GM23248 (cell line): ENCODE results near the gene ITFG1. TPM values are rescaled to one million over a fixed set of nuclear protein-coding genes. Genes with fewer than 3 reads are reported as not detected.
A peak's percentile ranks its signal among the peaks of the same experiment; 100 is the strongest.
"Not testable (repeated sequence)": the region's sequence is repeated elsewhere in the genome, so short reads cannot be mapped to it uniquely, and the experiment has no call there.

Experiments used
- DNase-seq: peaks from one replicate; pipeline ENCODE4 v3.0.0-alpha.2; 2015
- H2AFZ ChIP-seq: fragments of 200-600 bp; sonication (generic); 2 replicates; pipeline ENCODE4 v1.6.1; 2016; ENCODE audit warnings: antibody characterized with exemption
- H3F3A ChIP-seq: fragments of 200-600 bp; sonication (generic); 2 replicates; pipeline ENCODE4 v1.6.1; 2016; ENCODE audit warnings: mild to moderate bottlenecking, antibody characterized with exemption, mixed run types; ENCODE audit not compliant: insufficient read depth
- H3K27ac ChIP-seq: fragments of 200-600 bp; sonication (generic); 2 replicates; pipeline ENCODE4 v1.5.1; 2016; ENCODE audit warnings: mild to moderate bottlenecking
- H3K27me3 ChIP-seq: fragments of 200-600 bp; sonication (generic); replicated peaks from 2 replicates; pipeline ENCODE4 v1.6.1; 2016; ENCODE audit warnings: mild to moderate bottlenecking; ENCODE audit not compliant: insufficient read depth
- H3K36me3 ChIP-seq: fragments of 200-600 bp; sonication (generic); 2 replicates; pipeline ENCODE4 v1.6.1; 2016; ENCODE audit warnings: low read depth, mild to moderate bottlenecking
- H3K4me1 ChIP-seq: fragments of 200-600 bp; sonication (generic); 2 replicates; pipeline ENCODE4 v1.6.1; 2016; ENCODE audit warnings: mild to moderate bottlenecking; ENCODE audit not compliant: insufficient read depth
- H3K4me2 ChIP-seq: fragments of 200-600 bp; sonication (generic); one replicate; pipeline ENCODE4 v1.6.1; 2016; ENCODE audit warnings: mild to moderate bottlenecking; ENCODE audit not compliant: unreplicated experiment
- H3K4me3 ChIP-seq: fragments of 200-600 bp; sonication (generic); 2 replicates; pipeline ENCODE4 v1.5.1; 2016; ENCODE audit warnings: mild to moderate bottlenecking
- H3K79me2 ChIP-seq: fragments of 200-600 bp; sonication (generic); 2 replicates; pipeline ENCODE4 v1.6.1; 2016; ENCODE audit warnings: mild to moderate bottlenecking; ENCODE audit not compliant: insufficient read depth
- H3K9ac ChIP-seq: fragments of 200-600 bp; sonication (generic); 2 replicates; pipeline ENCODE4 v1.6.1; 2016; ENCODE audit warnings: mild to moderate bottlenecking
- H3K9me2 ChIP-seq: fragments of 200-600 bp; sonication (generic); 2 replicates; pipeline ENCODE4 v1.6.1; 2016; ENCODE audit warnings: mixed run types, mild to moderate bottlenecking, moderate library complexity; ENCODE audit not compliant: insufficient read depth
- H3K9me3 ChIP-seq: fragments of 200-600 bp; sonication (generic); one replicate; pipeline ENCODE4 v1.6.1; 2017; ENCODE audit warnings: low read depth
- H4K20me1 ChIP-seq: fragments of 200-600 bp; sonication (generic); 2 replicates; pipeline ENCODE4 v1.6.0; 2016; ENCODE audit not compliant: insufficient read depth
- EZH2 ChIP-seq: fragments of 200-600 bp; sonication (generic); IDR thresholded peaks from 2 replicates; pipeline ENCODE4 v1.6.1; 2018; ENCODE audit warnings: antibody characterized with exemption, mild to moderate bottlenecking; ENCODE audit not compliant: insufficient read depth, poor library complexity, severe bottlenecking
- EZH2phosphoT487 ChIP-seq: fragments of 200-600 bp; sonication (generic); IDR thresholded peaks from 2 replicates; pipeline ENCODE4 v1.6.1; 2018; ENCODE audit warnings: antibody characterized with exemption, moderate library complexity, mild to moderate bottlenecking, low read depth; ENCODE audit not compliant: insufficient read depth
- WGBS, 2 experiments: methylation state at CpG; one replicate each; pipeline ENCODE4 v1.1.6; 2015 to 2017; ENCODE audit warnings: low lambda C conversion rate in 2 of 2, low coverage in 1 of 2; ENCODE audit errors: missing lambda C conversion rate in 2 of 2; 5-methylcytosine and 5-hydroxymethylcytosine counted together
- in situ Hi-C: fragments of 300-500 bp; cut with MboI; formaldehyde crosslinking; loops from 2 replicates; pipeline ENCODE4 v1.15.0; 2020
- polyA plus RNA-seq: library from polyadenylated mRNA; unstranded; fragments of >200 nt; fragmentation: Nextera tagmentation; extraction: Ambion mirVana; gene quantifications from 2 replicates; pipeline ENCODE4 v1.2.1, GENCODE V29; 2016
- total RNA-seq: library from RNA; depleted of rRNA; stranded (reverse); fragments of >200 nt; shearing (Covaris generic); gene quantifications from 2 replicates; pipeline ENCODE4 v1.2.3, GENCODE V29; 2014

ITFG1 gene
- total and polyA plus RNA-seq, 2 experiments from 2014 or later, result 78.2 to 111 TPM

DNA sequence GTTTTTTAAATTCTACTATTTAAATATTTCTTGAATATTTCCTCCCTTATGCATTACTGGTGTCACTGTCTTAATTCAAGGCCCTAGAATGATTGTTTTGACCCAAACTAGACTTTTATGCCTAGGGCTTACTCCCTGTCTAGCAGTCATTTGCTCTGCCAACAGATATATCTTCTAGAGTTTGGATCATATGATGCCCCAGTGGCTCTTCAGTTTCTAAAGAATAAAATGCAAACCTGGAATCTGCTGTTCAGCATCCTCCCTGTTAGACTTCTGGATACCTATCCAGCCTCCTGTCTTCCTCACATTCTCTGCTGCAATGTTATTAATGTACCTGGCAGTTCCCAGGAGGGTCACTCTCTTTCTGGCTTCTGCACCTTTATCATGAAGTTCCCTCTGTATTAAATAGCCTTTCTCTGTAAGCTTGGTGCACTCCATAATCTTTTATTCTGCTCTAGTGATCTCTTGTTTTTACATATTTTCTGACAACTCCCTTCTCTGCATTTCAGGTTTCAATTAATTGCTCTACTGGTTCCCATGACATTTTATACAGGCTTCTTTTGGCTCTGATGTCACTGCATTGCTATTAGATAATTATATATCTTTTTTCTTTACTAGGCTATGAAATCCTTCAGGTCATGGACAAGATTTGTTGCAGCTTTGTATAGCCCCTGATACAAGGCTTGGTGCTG lies 15.9 kb upstream of the ITFG1 start:
- no peaks in the 10 kb centered on the region for H3K9me2 ChIP-seq
- no peaks in the 10 kb centered on the region for H3K27me3 ChIP-seq
- H2AFZ ChIP-seq, result no peak overlapping the region
- H3K4me3 ChIP-seq, result no peak overlapping the region
- no peak overlapping the region for H3K27ac ChIP-seq
- DNase-seq, result no peak
- no peak overlapping the region for H3K9ac ChIP-seq
- H4K20me1 ChIP-seq, result no peaks in the 10 kb centered on the region
- H3K9me3 ChIP-seq, result no peaks in the 10 kb centered on the region
- in situ Hi-C loops, result no loop called here
- H3K79me2 ChIP-seq, result peaks cover 52% of the 10 kb centered on the region
- H3K36me3 ChIP-seq, result no peaks in the 10 kb centered on the region
- TF ChIP-seq EZH2 (no peak), EZH2phosphoT487 (no peak)
- no peaks in the 10 kb centered on the region for H3F3A ChIP-seq
- H3K4me2 ChIP-seq, result no peak overlapping the region
- H3K4me1 ChIP-seq, result peaks cover 15% of the 10 kb centered on the region

DNA sequence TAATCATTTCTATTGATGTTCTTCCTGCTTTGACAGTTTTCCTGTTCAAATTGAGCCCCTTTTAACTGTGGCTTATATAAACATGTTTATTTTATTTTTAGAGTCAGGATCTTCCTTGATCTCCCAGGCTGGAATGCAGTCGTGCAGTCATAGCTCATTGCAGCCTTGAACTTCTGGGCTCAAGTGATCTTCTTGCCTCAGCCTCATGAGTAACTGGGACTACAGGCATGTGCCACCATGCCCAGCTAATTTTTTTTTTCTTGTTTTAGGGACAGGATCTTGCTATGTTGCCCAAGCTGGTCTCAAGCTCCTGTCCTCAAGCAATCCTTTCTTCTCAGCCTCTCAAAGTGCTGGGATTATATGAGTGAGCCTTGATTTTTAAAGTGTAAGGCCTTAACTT lies 14.9 kb upstream of the ITFG1 start:
- Histone ChIP-seq H3K9me2 (no peaks in the 10 kb centered on the region), H3K36me3 (no peaks in the 10 kb centered on the region), H3K79me2 (peaks cover 56% of the 10 kb centered on the region), H3K27ac (no peak overlapping the region), H4K20me1 (no peaks in the 10 kb centered on the region), H2AFZ (no peak overlapping the region), H3K27me3 (no peaks in the 10 kb centered on the region), H3K4me2 (no peak overlapping the region), H3F3A (no peaks in the 10 kb centered on the region), H3K9ac (no peak overlapping the region), H3K4me3 (no peak overlapping the region), H3K9me3 (no peaks in the 10 kb centered on the region), H3K4me1 (peaks cover 15% of the 10 kb centered on the region)
- WGBS, 2 experiments, result 68 to 81% methylated on average over 1 of the region's 1 CpG
- TF ChIP-seq EZH2 (no peak), EZH2phosphoT487 (no peak)
- DNase-seq, result peak; percentile 33
- in situ Hi-C loops, result no loop called here

DNA sequence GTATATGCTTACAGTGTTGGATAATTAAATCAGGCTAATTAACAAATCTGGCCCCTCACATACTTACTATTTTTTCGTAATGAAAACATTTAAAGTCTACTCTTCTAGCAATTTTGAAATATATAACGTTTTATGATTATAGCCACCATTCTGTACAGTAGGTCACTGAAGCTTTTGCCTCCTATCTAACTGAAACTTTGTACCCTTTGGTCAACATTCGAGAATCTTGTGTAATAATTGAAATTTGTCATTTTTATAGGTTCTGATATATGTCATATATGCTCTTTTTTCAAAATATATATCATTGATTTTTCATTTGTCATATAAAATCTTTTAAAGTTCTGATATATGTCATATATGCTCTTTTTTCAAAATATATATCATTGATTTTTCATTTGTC lies 12.9 kb upstream of the ITFG1 start:
- Histone ChIP-seq H3K27me3 (no peaks in the 10 kb centered on the region), H3K9me2 (no peaks in the 10 kb centered on the region), H3K36me3 (no peaks in the 10 kb centered on the region), H3K4me3 (no peak overlapping the region), H3K9ac (no peak overlapping the region), H4K20me1 (no peaks in the 10 kb centered on the region), H3K4me1 (peaks cover 15% of the 10 kb centered on the region), H3F3A (no peaks in the 10 kb centered on the region), H3K27ac (no peak overlapping the region), H2AFZ (no peak overlapping the region), H3K79me2 (peaks cover 55% of the 10 kb centered on the region), H3K9me3 (no peaks in the 10 kb centered on the region), H3K4me2 (no peak overlapping the region)
- no peak for DNase-seq
- WGBS, 2 experiments, result 92 to 94% methylated on average over 3 of the region's 3 CpGs
- TF ChIP-seq EZH2phosphoT487 (no peak), EZH2 (no peak)
- in situ Hi-C loops, result no loop called here

DNA sequence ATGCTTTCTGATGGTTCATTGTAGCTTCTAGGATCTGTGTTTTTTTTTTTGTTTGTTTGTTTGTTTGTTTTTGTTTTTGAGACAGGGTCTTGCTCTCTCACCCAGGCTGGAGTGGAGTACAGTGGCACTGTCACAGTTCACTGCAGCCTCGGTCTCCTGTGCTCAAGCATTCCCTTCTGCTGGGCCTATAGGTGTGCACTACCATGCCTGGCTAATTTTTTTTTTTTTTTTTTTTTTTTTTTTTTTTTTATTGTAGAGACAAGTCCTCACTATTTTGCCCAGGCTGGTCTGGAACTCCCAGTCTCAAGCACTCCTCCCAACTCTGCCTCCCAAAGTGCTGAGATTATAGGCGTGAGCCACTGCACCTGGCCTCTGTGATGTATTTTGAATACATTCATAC lies 12.1 kb upstream of the ITFG1 start:
- H3F3A ChIP-seq, in situ Hi-C loops: not testable (repeated sequence)
- H3K79me2 ChIP-seq, result peaks cover 55% of the 10 kb centered on the region

DNA sequence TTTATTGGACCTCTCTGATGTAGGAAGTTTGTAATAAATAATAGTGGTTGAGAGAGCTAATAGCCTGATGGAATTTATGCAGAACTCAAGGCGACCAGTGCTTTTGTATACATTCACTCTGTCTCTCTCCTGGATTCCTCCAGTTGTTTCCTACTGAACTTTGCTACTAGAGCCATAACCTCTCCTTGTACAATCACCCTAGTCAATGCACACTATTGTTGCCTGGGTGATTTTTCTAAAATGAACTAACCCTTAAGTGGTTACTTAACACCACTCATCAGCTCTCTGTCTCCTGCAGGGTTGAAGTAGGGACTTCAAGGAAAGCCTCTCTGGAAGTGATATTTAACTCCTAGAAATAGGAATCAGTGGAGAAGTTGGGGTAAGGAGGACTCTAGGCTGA lies 9.9 kb upstream of the ITFG1 start:
- Histone ChIP-seq H4K20me1 (no peaks in the 10 kb centered on the region), H3K9me3 (no peaks in the 10 kb centered on the region), H3K9ac (no peak overlapping the region), H2AFZ (no peak overlapping the region), H3K36me3 (no peaks in the 10 kb centered on the region), H3K27ac (no peak overlapping the region), H3K4me3 (no peak overlapping the region), H3K79me2 (peaks cover 77% of the 10 kb centered on the region), H3K27me3 (no peaks in the 10 kb centered on the region), H3F3A (no peaks in the 10 kb centered on the region), H3K4me2 (no peak overlapping the region), H3K4me1 (peaks cover 2% of the 10 kb centered on the region; the same call in 1 of the 2 replicates), H3K9me2 (no peaks in the 10 kb centered on the region)
- 97 to 100% methylated on average over 1 of the region's 1 CpG for WGBS, 2 experiments
- no peak for DNase-seq
- in situ Hi-C loops, result no loop called here
- no peak for TF ChIP-seq EZH2
- no peak for TF ChIP-seq EZH2phosphoT487

More for the DNA sequence above, 12.1 kb upstream of the ITFG1 start:
- 90 to 96% methylated on average over 2 of the region's 2 CpGs for WGBS, 2 experiments
- not testable (repeated sequence) for H3K27ac ChIP-seq, H3K9ac ChIP-seq, H2AFZ ChIP-seq, H3K4me2 ChIP-seq, H3K4me3 ChIP-seq, H3K36me3 ChIP-seq, H4K20me1 ChIP-seq, H3K9me3 ChIP-seq, DNase-seq, H3K9me2 ChIP-seq, H3K27me3 ChIP-seq
- H3K4me1 ChIP-seq, result peaks cover 14% of the 10 kb centered on the region
